ENCODE measurements around the gene CDHR5.
A peak's percentile ranks its signal among the peaks of the same experiment; 100 is the strongest.

The CDHR5 gene

DNA sequence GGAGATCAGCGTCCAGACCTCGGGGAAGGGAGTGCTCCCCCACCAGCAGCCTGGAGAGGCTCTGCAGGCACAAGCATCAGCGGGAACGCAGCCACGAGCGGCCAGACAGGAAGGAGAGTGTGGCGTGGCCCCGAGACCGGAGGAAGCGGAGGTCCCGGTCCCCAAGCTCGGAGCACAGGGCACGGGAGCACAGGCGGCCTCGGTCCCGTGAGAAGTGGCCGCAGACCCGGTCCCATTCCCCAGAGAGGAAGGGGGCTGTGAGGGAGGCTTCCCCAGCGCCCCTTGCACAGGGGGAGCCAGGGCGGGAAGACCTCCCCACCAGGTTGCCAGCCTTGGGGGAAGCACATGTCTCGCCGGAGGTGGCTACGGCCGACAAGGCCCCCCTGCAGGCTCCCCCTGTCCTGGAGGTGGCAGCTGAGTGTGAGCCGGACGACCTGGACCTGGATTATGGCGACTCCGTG, 15.9 kb downstream of the CDHR5 start:
- no peak for DNase-seq

DNA sequence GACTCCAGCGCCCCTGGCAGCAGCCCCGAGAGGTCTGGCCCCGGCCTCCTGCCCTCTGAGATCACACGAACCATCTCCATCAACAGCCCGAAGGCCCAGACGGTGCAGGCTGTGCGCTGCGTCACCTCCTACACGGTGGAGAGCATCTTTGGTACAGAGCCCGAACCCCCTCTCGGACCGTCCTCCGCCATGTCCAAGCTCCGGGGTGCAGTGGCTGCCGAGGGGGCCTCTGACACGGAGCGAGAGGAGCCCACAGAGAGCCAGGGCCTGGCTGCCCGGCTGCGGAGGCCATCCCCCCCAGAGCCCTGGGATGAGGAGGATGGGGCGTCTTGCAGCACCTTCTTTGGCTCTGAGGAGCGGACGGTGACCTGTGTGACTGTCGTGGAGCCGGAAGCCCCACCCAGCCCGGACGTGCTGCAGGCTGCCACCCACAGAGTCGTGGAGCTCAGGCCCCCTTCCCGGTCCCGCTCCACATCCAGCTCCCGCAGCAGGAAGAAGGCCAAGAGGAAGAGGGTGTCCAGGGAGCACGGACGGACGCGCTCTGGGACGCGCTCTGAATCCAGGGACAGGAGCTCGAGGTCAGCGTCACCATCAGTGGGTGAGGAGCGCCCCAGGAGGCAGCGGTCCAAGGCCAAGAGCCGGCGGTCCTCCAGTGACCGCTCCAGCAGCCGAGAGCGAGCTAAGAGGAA, 16.6 kb downstream of the CDHR5 start:
- DNase-seq, result no peak

GRCh38 chr11:607020-607780, 17.6 kb downstream of the CDHR5 start:
- no peak for DNase-seq

GRCh38 chr11:606245-606644, 18.5 kb downstream of the CDHR5 start:
- no peak for DNase-seq

DNA sequence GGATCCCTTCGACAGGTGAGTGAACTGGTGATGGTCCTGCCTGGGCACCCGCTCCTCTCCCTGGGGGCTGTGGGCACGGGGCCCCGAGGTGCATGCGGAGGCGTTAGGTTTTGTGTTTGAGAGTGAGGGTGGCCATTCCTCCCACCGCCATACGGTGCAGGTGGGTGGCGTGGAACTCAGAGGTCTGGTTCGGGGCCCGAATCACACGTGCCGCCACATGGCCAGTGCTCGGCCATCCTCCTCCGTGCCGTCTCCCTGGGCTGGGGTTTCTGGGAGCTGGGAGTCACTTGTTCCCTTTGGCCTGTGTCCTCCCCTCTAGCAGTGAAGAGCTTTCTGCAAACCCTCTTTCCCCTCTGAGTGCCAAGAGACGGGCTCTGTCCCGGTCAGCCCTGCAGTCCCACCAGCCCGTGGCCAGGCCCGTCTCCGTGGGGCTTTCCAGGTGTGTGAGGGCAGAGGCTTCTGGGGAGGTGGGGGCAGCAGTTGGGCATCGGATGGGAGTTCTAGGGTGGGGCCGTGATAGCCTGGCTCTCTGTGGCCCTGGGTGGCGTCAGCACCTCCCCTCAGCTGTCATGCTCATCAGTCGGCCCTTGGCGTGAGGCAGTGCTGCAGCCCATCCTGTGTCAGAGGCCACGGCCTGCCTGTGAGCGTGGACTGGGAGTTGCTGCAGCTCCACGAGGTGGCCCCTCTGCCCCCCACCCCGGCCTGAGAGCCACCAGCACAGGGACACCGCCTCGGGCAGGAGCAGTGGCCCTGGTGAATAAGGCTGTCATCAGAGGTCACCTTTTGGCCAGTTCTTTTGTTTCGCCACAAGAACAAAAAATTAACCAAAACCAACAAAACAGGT, 19.2 kb downstream of the CDHR5 start:
- DNase-seq, result no peak

DNA sequence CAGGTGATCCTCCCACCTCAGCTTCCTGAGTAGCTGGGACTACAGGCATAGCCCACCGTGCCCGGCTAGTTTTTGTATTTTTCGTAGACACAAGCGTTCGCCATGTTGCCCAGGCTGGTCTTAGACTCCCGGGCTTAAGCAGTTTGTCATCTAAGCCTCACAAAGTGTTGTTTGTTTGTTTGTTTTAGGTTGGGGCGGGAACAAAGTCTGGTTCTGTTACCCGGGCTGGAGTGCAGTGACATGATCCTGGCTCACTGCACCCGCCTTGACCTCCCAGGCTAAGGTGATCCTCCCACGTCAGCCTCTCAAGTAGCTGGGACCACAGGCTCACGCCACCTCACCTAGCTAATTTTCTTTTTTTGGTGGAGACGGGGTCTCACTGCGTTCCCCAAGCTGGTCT, 21.6 kb downstream of the CDHR5 start:
- DNase-seq, result no peak

DNA sequence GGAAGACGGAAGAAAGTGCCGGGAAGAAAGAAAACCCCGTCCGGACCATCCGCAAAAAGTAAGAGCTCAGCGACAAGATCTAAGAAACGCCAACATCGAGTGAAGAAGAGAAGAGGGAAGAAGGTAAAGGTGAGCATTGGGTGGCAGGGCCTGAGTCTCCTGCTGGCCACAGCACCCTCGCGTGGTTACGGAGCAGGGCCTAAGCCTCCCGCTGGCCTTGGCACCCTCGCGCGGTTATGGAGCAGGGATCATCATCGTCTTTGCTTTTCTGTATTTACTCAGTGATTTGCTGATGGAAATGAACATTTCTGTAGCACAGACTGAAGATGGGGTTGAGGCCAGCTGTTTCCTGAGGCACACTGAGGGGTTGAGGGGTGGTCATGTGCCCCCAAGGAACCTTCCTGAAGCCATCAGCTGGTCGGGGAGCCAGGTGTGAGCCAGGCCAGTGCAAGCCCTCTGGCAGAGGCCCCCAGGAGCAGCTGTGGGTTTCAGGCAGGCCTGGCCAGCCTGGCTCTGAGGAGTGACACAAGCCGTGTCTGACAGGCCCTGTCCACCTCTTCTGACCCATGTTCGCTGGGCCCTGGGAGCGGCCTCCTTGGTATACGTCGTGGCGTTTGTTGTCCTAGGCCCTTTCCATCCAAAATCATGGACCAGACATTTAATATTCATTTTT, 23.0 kb downstream of the CDHR5 start:
- no peak for DNase-seq

DNA sequence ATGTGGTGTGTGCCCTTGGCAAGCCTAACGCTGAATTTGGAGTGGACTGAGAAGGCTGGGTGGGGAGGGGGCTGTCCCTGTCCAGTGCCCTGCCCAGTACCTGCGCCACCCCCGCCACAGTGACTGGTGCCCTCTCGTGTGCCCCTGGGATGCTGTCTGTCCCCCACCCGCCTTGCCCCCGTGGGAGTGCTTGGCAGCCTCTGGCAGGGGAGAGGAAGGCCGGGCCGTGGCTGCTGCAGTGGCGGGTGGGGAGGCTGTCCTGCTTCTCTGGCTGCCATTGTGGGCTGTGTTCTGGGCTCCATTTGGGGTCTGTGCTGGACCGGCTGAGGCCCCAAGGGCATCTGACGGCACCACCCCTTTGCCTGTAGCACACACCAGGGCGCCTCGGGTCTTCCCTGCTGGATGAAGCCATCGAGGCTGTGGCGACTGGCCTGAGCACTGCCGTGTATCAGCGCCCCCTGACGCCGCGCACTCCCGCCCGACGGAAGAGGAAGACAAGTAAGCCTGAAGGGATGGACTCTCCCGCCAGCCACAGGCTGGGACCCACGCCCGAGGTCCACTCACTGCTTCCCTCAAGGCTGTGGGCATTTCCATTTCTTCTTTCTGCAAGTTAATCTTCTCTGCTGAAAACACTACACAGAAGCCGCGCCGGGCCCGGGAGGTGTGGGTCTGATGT, 26.6 kb downstream of the CDHR5 start:
- no peak for DNase-seq

DNA sequence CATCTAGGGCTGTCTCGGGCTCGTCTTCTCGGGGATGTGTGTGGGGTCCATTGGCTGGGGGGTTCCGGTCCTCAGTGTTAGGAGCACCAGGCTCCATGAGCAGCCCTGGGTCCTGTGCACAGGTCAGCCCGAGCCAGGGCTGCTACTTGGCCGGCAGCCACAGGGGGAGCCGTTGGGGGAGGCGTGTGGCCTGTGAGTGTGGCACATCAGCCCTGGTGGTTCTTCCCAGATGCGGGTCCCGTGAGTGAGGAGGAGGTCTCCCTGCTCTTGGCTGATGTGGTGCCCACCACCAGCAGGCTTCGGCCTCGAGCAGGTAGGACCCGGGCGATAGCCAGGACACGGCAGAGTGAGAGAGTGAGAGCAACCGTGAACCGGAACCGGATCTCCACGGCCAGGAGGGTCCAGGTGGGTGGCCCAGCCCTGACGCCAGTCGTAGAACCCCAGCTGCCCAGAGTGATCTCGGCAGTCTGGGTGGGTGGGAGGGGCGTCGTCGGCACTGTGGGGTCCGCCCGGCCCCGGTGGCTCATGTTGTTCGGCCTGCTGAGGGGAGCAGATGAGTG, 27.5 kb downstream of the CDHR5 start:
- no peak for DNase-seq

DNA sequence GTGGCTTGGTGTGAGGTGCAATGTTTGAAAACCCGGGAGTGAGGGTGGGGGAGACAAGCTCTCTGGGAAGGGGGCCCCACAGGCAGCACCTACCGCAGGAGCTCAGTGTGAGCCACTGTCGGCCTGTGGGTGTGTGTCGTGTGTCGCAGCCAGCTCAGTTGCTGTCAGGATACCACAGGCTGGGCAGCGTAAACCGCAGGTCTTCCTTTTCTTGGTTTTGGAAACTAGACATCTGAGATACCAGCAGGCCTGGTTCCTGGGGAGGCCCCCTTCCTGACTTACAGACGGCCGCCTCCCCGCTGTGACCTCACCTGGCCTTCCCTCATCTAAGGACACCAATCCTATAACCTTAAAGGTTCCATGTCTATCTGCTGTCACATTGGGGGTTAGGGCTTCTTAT, 28.4 kb downstream of the CDHR5 start:
- DNase-seq, result no peak

DNA sequence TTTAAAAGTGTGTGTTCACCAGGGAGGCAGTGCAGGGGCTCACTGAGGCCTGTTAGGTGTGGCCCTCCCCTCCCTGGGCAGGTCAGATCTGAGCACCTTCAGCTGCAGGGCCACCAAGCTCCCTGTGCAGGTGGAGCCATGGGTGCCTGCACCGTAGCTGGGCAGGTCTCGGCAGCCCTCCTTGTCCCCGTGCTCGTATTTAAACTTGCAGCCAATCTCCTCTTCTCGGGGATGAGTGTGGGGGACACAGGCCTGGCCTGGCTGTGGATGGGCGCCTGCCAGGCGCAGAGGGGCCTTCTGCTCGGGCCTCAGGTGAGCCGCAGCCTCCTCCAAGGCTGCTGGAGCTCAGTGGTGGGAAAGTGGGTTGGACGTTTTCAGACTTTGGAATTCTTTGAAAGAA, 29.4 kb downstream of the CDHR5 start:
- DNase-seq, result no peak

- DNase-seq, result no peak
These were observed 31.4 kb downstream of the CDHR5 start for GRCh38 chr11:593347-593746.

DNA sequence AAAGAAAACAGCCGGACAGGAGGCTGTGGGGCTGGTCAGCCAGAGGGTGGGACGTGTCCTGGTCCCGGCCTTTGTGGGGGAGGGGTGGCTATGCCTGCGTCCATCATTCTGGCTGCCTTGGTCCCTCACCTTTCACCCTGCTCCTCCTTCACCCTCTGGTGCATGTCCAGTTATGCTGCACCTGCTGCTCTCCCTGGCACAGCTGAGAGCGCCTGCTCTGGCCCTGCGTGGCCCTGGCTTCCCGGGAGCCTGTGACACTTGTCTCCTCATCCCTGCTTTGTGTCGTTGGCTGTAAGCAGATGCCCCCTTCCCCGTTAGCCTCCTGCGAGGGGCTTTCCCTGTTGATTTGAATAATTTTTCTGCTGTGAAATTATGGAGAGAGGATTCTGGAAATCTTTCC, 31.8 kb downstream of the CDHR5 start:
- DNase-seq, result no peak

DNA sequence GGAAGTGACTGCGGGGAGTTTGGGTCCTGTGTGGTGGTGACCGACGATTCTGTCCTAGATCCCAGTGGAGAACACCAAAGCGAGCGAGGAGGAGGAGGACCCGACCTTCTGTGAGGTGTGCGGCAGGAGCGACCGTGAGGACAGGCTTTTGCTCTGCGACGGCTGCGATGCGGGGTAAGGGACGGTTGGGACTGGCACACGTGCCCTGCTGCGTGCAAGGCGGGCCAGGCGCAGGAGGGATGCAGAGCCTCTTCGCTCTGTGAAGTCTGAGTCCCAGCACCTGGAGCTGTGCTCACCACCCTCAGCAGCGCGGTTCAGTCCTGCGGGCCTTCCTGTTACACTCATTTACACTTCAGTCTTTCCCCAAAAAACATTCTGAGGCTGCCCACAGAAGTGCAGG, 32.3 kb downstream of the CDHR5 start:
- no peak for DNase-seq

DNA sequence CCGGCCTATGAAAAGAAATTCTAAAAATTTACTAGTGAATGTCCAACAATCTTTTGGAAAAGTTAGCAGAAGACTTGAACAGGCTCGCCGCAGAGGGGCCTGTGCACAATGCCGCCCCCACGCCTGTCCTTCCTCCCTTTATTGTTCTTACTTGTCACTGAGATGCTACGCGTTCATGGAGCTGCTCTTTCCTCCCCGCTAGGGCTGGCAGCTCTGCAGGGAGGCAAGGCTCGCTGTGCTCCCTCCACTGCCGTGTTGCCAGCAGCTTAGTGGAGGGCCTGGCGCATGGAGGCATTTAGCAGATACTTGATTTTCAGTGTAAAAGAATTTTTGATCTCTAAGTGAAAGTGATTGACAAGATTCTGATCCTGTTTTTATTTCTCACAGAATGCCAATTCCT, 33.8 kb downstream of the CDHR5 start:
- no peak for DNase-seq

GRCh38 chr11:589798-590197, 35.0 kb downstream of the CDHR5 start:
- no peak for DNase-seq

DNA sequence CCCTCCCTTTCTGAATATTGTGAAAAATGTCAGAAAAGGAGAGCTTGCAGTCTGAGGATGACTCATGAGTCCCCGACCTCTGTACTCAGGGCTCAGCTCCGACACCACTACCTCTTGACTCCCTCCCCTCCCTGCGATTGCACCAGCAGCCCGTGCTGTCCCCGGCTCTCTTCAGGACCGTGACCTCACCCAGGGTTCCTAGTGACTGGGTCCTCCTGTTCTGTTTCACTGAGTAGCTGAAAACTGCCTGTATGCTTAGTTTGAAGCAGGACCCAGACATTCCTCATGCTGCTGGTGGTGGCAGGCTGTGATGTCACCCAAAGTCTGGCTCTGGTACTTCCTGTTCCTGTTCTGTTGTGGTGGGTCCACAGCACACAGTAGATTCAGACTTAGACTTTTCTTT, 36.8 kb downstream of the CDHR5 start:
- DNase-seq, result peak in 2 of 4 experiments; percentile 27 to 66

GRCh38 chr11:587546-587945, 37.2 kb downstream of the CDHR5 start:
- no peak for DNase-seq

GRCh38 chr11:586376-587316, 38.1 kb downstream of the CDHR5 start:
- DNase-seq, result no peak

DNA sequence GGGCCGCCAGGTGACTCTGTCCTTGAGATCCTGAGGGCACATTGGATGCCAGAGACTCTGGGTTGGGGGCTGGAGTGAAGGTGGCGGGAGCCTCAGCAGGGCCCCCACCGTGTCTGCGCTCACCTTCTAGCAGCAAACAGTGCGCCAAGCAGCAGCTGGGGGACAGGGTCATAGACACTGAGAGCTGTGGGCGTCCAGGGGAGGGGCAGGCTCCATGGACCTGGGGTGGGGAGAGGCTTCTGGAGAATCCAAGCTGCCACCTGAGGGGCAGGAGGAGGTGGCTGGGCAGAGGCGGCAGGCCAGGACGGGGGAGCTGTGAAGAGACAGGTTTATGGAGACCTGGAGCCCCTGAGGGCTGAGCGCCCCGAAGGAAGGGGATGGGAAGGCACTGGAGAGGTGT, 40.5 kb downstream of the CDHR5 start:
- no peak for DNase-seq

DNA sequence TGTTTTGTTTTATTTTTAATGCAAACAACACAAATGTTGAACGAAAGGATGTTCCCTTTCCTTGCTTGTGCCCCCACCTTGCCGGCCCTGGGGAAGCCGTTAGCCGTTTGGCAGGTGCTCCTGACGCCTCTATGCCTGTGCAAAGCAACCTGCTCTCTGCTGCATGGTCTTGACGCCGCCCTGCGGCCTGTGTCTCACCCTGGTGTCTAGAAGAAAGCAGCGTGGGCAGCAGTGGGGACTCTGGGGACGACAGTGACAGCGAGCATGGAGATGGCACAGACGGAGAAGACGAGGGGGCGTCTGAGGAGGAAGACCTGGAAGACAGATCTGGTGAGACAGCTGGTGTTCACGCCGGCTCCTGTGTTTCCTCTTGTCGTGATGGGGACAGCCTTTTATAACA, 43.0 kb downstream of the CDHR5 start:
- DNase-seq, result no peak

Measured in activated naive CD4-positive, alpha-beta T cell (primary cell).